ENCODE results near the gene TP73. TPM values are rescaled to one million over a fixed set of nuclear protein-coding genes. Genes with fewer than 3 reads are reported as not detected.

The TP73 gene
- total RNA-seq, 1 experiment from 2014 or later = 19.2 TPM

- ChIA-PET POLR2A (no interaction called here), RAD21 (ENCODE audit: low non-redundant PET in 1 of 2, low total read pairs in 2 of 2, uncharacterized antibody in 2 of 2, unreplicated experiment in 2 of 2) (no interaction called here), CTCF (interaction anchor here (1.5 kb wide), 1 partner anchor 8 kb away, joined by 4 read pairs; no protein-coding TSS in a partner anchor)
- Histone ChIP-seq H2AFZ (ENCODE audit: low read depth, low read length, poor library complexity, severe bottlenecking) (no peak overlapping the region), H3K9ac (ENCODE audit: low read length) (no peak overlapping the region), H3K79me2 (ENCODE audit: insufficient read depth, low read length) (no peaks in the 10 kb centered on the region), H3K27ac (ENCODE audit: low read depth, low read length) (no peak overlapping the region), H3K27me3 (ENCODE audit: insufficient read depth, low read length) (no peaks in the 10 kb centered on the region), H3K36me3 (ENCODE audit: control insufficient read depth in 1 of 2, insufficient read depth in 2 of 2, low read length in 2 of 2) (no peaks in the 10 kb centered on the region), H3K4me3 (replicated peaks in 1 of 2; ENCODE audit: low read depth in 1 of 2, low read length in 2 of 2) (no peak overlapping the region), H3K4me2 (ENCODE audit: low read length) (no peak overlapping the region), H3K4me1 (ENCODE audit: control insufficient read depth in 1 of 2, insufficient read depth in 2 of 2, low read length in 2 of 2) (no peaks in the 10 kb centered on the region), H4K20me1 (ENCODE audit: insufficient read depth) (no peaks in the 10 kb centered on the region), H3K9me2 (ENCODE audit: insufficient read depth) (no peaks in the 10 kb centered on the region), H3K9me3 (ENCODE audit: control insufficient read depth in 1 of 2, insufficient read depth in 1 of 2, low read depth in 1 of 2, low read length in 2 of 2) (no peaks in the 10 kb centered on the region)
- TF ChIP-seq, protein P1, sequence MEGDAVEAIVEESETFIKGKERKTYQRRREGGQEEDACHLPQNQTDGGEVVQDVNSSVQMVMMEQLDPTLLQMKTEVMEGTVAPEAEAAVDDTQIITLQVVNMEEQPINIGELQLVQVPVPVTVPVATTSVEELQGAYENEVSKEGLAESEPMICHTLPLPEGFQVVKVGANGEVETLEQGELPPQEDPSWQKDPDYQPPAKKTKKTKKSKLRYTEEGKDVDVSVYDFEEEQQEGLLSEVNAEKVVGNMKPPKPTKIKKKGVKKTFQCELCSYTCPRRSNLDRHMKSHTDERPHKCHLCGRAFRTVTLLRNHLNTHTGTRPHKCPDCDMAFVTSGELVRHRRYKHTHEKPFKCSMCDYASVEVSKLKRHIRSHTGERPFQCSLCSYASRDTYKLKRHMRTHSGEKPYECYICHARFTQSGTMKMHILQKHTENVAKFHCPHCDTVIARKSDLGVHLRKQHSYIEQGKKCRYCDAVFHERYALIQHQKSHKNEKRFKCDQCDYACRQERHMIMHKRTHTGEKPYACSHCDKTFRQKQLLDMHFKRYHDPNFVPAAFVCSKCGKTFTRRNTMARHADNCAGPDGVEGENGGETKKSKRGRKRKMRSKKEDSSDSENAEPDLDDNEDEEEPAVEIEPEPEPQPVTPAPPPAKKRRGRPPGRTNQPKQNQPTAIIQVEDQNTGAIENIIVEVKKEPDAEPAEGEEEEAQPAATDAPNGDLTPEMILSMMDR (IDR thresholded peaks at IDR 0.05 in 2 of 3, conservative IDR thresholded peaks at IDR 0.05 in 1 of 3; ENCODE audit: borderline replicate concordance in 1 of 3, insufficient read depth in 1 of 3, low read depth in 2 of 3, low read length in 2 of 3) = no peak
- TF ChIP-seq EZH2phosphoT487 (IDR thresholded peaks at IDR 0.05; ENCODE audit: borderline replicate concordance) (no peak), ZNF274 (IDR thresholded peaks at IDR 0.05; ENCODE audit: low read depth, low read length) (no peak), CEBPB (IDR thresholded peaks at IDR 0.05; ENCODE audit: low read depth) (no peak), ZFX (IDR thresholded peaks at IDR 0.05) (no peak), ELF1 (IDR thresholded peaks at IDR 0.05; ENCODE audit: borderline replicate concordance, low read depth) (no peak), ATF3 (IDR thresholded peaks at IDR 0.05) (no peak)
- intact Hi-C loops (cut with micrococcal nuclease) = no loop called here
- DNase-seq (ENCODE audit: low read depth, low spot score) (no peak), ATAC-seq (no peak)
- no TSS peak for BruUV-seq (replicated peaks)
These were observed 64.0 kb downstream of the TP73 start for GRCh38 chr1:3716351-3716750.
